Caco-2 (cell line): ENCODE measurements around the gene JPH3. TPM values are rescaled to one million over a fixed set of nuclear protein-coding genes. Genes with fewer than 3 reads are reported as not detected.

Experiments
- BruUV-seq: library from RNA; stranded (reverse); fragments of 400-500 nt; replicated peaks from 2 replicates; lab custom pipeline; 2021; lab: Mats Ljungman, UMichigan
- CTCF ChIA-PET: fragments of 300-600 bp; sonication (Branson Sonifier 250); formaldehyde crosslinking; loops from one replicate; lab custom pipeline; 2022; ENCODE audit warnings: antibody characterized with exemption; lab: Charles Lee
- POLR2A ChIA-PET: fragments of 300-600 bp; sonication (Branson Sonifier 250); formaldehyde crosslinking; loops from one replicate; lab custom pipeline; 2022; ENCODE audit warnings: antibody characterized with exemption; lab: Charles Lee
- DNase-seq, 2 experiments: peaks; one replicate each; pipeline versions ENCODE4 v3.0.0 to v3.0.0-alpha.2; 2020 to 2022
- H3K27me3 ChIP-seq: replicated peaks from 2 replicates; pipeline ENCODE4 v1.6.0; 2011; ENCODE audit warnings: low read length; ENCODE audit not compliant: control insufficient read depth, insufficient read depth
- H3K36me3 ChIP-seq: 2 replicates; pipeline ENCODE4 v1.5.1; 2011; ENCODE audit warnings: low read length; ENCODE audit not compliant: control insufficient read depth, insufficient read depth
- H3K4me1 ChIP-seq: fragments of 250-450 bp; sonication (Bioruptor Pico); 2 replicates; pipeline ENCODE4 v1.5.1; 2020; ENCODE audit warnings: mild to moderate bottlenecking
- H3K4me3 ChIP-seq: 2 replicates; pipeline ENCODE4 v1.5.1; 2011; ENCODE audit warnings: low read depth, mild to moderate bottlenecking, control low read depth, low read length
- H3K9me3 ChIP-seq: fragments of 250-450 bp; sonication (Bioruptor Pico); 2 replicates; pipeline ENCODE4 v1.5.1; 2020; ENCODE audit warnings: mild to moderate bottlenecking, moderate library complexity
- H3K27ac Mint-ChIP-seq: one replicate; pipeline ENCODE4 v1.8.0; 2022; ENCODE audit warnings: mixed read lengths; ENCODE audit not compliant: unreplicated experiment
- H3K27me3 Mint-ChIP-seq: one replicate; pipeline ENCODE4 v1.8.0; 2022; ENCODE audit warnings: mixed read lengths; ENCODE audit not compliant: insufficient read depth, unreplicated experiment
- H3K36me3 Mint-ChIP-seq: one replicate; pipeline ENCODE4 v1.8.0; 2022; ENCODE audit warnings: mild to moderate bottlenecking, mixed read lengths; ENCODE audit not compliant: insufficient read depth, unreplicated experiment
- H3K4me1 Mint-ChIP-seq: one replicate; pipeline ENCODE4 v1.8.0; 2022; ENCODE audit warnings: low read depth, mixed read lengths; ENCODE audit not compliant: unreplicated experiment
- H3K4me3 Mint-ChIP-seq: one replicate; pipeline ENCODE4 v1.8.0; 2022; ENCODE audit warnings: mild to moderate bottlenecking, moderate library complexity, mixed read lengths; ENCODE audit not compliant: unreplicated experiment
- H3K9me3 Mint-ChIP-seq: one replicate; pipeline ENCODE4 v1.8.0; 2022; ENCODE audit warnings: mixed read lengths; ENCODE audit not compliant: unreplicated experiment
- intact Hi-C: fragments of 100-400 bp; cut with micrococcal nuclease; formaldehyde crosslinking; loops from one replicate; pipeline ENCODE4 v1.10.0; 2022; ENCODE audit not compliant: unreplicated experiment
- total RNA-seq: library from RNA; stranded (reverse); gene quantifications from 2 replicates; pipeline ENCODE4 v1.2.3, GENCODE V29; 2022
- TF ChIP-seq, protein P1 (sequence below), 2 experiments: fragments of 200-600 bp in 1 of 2; IDR thresholded peaks; 1 replicate in 1 of 2; 2 replicates in 1 of 2; pipeline versions ENCODE4 v1.5.1 to v1.8.0; 2011 to 2022; ENCODE audit warnings: antibody characterized with exemption in 1 of 2, control low read depth in 1 of 2, inconsistent platforms in 1 of 2, low read depth in 1 of 2, low read length in 1 of 2, mild to moderate bottlenecking in 1 of 2, moderate library complexity in 1 of 2; ENCODE audit not compliant: insufficient read depth in 1 of 2, severe bottlenecking in 1 of 2, unreplicated experiment in 1 of 2

Gene JPH3
- total RNA-seq, 1 experiment from 2014 or later, result 4.8 TPM

DNA sequence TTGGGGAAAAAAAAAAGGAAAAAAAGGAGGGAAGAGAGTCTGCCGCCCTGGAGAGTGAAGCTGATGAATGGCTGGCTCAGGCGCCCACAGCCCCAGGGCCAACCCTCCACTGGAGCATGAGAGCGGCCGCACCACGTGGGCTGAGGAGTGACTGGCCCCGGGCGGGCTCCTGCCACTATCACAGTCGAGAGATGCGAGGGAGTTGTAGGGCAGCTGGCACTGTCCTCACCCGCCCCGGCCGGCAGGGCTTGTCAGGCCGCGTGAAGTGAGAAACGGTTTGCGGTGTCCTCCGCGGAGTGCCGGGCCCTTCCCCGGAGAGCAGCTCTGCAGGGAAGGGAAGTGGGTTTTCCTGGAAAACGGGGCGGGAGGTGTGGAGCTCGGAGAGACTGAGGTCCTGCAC lies 45.9 kb downstream of the JPH3 start:
- peaks cover 5% of the 10 kb centered on the region; the same call in 1 of the 2 replicates for H3K9me3 ChIP-seq
- H3K36me3 Mint-ChIP-seq, result no peaks in the 10 kb centered on the region
- no peak for DNase-seq
- H3K4me3 ChIP-seq, result no peak overlapping the region
- H3K27me3 ChIP-seq, result no peaks in the 10 kb centered on the region
- H3K27me3 Mint-ChIP-seq, result peaks cover 12% of the 10 kb centered on the region
- no peak overlapping the region for H3K27ac Mint-ChIP-seq
- peaks cover 6% of the 10 kb centered on the region for H3K4me1 Mint-ChIP-seq
- H3K4me3 Mint-ChIP-seq, result no peak overlapping the region
- intact Hi-C loops, result no loop called here
- H3K4me1 ChIP-seq, result no peaks in the 10 kb centered on the region
- POLR2A ChIA-PET, result no interaction called here
- CTCF ChIA-PET, result interaction anchor here (0.7 to 4.3 kb wide), 2 partner anchors 13 to 857 kb away, joined by 4 to 23 read pairs; no protein-coding TSS in a partner anchor
- no TSS peak for BruUV-seq
- H3K36me3 ChIP-seq, result no peaks in the 10 kb centered on the region
- TF ChIP-seq, protein P1, sequence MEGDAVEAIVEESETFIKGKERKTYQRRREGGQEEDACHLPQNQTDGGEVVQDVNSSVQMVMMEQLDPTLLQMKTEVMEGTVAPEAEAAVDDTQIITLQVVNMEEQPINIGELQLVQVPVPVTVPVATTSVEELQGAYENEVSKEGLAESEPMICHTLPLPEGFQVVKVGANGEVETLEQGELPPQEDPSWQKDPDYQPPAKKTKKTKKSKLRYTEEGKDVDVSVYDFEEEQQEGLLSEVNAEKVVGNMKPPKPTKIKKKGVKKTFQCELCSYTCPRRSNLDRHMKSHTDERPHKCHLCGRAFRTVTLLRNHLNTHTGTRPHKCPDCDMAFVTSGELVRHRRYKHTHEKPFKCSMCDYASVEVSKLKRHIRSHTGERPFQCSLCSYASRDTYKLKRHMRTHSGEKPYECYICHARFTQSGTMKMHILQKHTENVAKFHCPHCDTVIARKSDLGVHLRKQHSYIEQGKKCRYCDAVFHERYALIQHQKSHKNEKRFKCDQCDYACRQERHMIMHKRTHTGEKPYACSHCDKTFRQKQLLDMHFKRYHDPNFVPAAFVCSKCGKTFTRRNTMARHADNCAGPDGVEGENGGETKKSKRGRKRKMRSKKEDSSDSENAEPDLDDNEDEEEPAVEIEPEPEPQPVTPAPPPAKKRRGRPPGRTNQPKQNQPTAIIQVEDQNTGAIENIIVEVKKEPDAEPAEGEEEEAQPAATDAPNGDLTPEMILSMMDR (IDR thresholded peaks at IDR 0.05; ENCODE audit: insufficient read depth in 1 of 2, low read depth in 1 of 2, low read length in 1 of 2, severe bottlenecking in 1 of 2, unreplicated experiment in 1 of 2), result no peak
- H3K9me3 Mint-ChIP-seq, result no peaks in the 10 kb centered on the region

DNA sequence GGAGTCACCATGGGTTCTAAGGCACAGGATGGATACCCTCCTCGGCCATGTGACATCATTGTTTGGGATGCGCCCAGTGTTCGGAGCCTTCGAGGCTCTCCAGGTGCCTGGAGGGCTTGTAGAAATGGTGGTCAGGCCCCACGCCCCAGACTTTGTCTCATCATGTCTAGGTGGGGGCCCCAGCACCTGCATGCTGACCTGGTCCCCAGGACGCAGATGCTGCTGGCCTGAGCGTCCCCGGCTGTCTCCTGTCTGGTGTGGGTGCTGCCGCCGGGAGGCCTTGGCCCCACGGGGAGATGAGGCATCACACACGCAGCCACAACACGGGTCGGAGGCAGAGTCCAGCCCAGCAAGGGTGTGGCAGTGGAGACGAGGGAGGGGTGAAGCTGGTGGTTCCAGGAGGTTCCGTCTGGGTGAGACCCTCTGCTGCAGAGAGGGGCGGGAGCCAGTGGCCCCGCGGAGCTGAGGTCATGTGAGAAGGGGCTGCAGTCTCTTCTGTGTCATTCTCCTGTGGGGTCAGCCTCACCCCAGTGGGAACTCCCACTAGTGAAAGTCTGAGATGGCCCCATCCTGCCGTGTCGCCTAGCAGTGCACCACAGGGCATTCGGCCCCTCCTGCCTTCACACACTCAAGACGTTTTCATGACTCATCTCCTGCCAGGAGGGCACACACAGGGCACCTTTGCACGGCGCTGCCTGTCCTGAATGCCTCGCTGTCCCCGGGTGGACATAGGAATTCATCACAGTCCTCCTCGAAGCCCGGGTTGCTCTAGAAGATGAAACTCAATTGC lies 46.6 kb downstream of the JPH3 start:
- ChIA-PET POLR2A (no interaction called here), CTCF (interaction anchor here (0.7 to 4.3 kb wide), 2 partner anchors 13 to 856 kb away, joined by 4 to 23 read pairs; no protein-coding TSS in a partner anchor)
- Histone ChIP-seq H3K4me1 (no peaks in the 10 kb centered on the region), H3K9me3 (peaks cover 5% of the 10 kb centered on the region; the same call in 1 of the 2 replicates), H3K36me3 (no peaks in the 10 kb centered on the region), H3K27me3 (no peaks in the 10 kb centered on the region), H3K4me3 (no peak overlapping the region)
- intact Hi-C loops, result no loop called here
- no TSS peak for BruUV-seq
- DNase-seq, result no peak
- Mint-ChIP-seq H3K36me3 (no peaks in the 10 kb centered on the region), H3K4me3 (no peak overlapping the region), H3K27ac (no peak overlapping the region), H3K9me3 (no peaks in the 10 kb centered on the region), H3K4me1 (peaks cover 6% of the 10 kb centered on the region), H3K27me3 (peaks cover 12% of the 10 kb centered on the region)
- TF ChIP-seq, protein P1 (IDR thresholded peaks at IDR 0.05; ENCODE audit: insufficient read depth in 1 of 2, low read depth in 1 of 2, low read length in 1 of 2, severe bottlenecking in 1 of 2, unreplicated experiment in 1 of 2), result no peak

- no peaks in the 10 kb centered on the region for H3K27me3 ChIP-seq
- no peak overlapping the region for H3K4me3 ChIP-seq
- Mint-ChIP-seq H3K9me3 (no peaks in the 10 kb centered on the region), H3K27ac (no peak overlapping the region), H3K36me3 (no peaks in the 10 kb centered on the region), H3K27me3 (peaks cover 11% of the 10 kb centered on the region), H3K4me3 (no peak overlapping the region), H3K4me1 (peaks cover 6% of the 10 kb centered on the region)
- TF ChIP-seq, protein P1 (IDR thresholded peaks at IDR 0.05; ENCODE audit: insufficient read depth in 1 of 2, low read depth in 1 of 2, low read length in 1 of 2, severe bottlenecking in 1 of 2, unreplicated experiment in 1 of 2), result no peak
- no peak for DNase-seq
- ChIA-PET POLR2A (no interaction called here), CTCF (interaction anchor here (1.3 kb wide), 1 partner anchor 17 kb away, joined by 9 read pairs; no protein-coding TSS in a partner anchor)
- BruUV-seq, result no TSS peak
- H3K9me3 ChIP-seq, result no peaks in the 10 kb centered on the region
- no peaks in the 10 kb centered on the region for H3K4me1 ChIP-seq
- intact Hi-C loops, result no loop called here
- H3K36me3 ChIP-seq, result no peaks in the 10 kb centered on the region
These were observed 50.1 kb downstream of the JPH3 start for GRCh38 chr16:87652386-87652785.
